HG03103 (cell line): ENCODE results near the gene PLCG1.
"Not testable (repeated sequence)": the region's sequence is repeated elsewhere in the genome, so short reads cannot be mapped to it uniquely, and the experiment has no call there.

Source experiments
- ATAC-seq: cut with Tn5 transposase; IDR thresholded peaks from one replicate; pipeline ENCODE4 v1.9.1; 2021; ENCODE audit warnings: low read depth; ENCODE audit not compliant: unreplicated experiment

The PLCG1 gene

GRCh38 chr20:41136680-41137613, at the start of gene PLCG1:
Gene PLCG1 (plus strand): TSS chr20:41137543. CDS start chr20:41137642, 99 bp downstream.
- ATAC-seq: peak; percentile 47

GRCh38 chr20:41087777-41088176, 49.6 kb upstream of the PLCG1 start:
- ATAC-seq: no peak

GRCh38 chr20:41089555-41089954, 47.8 kb upstream of the PLCG1 start:
- no peak for ATAC-seq

GRCh38 chr20:41091927-41092326, 45.4 kb upstream of the PLCG1 start:
- no peak for ATAC-seq

GRCh38 chr20:41094353-41095055, 42.8 kb upstream of the PLCG1 start:
- no peak for ATAC-seq

GRCh38 chr20:41095110-41095969, 42.0 kb upstream of the PLCG1 start:
- ATAC-seq: no peak

GRCh38 chr20:41098703-41099250, 38.6 kb upstream of the PLCG1 start:
- no peak for ATAC-seq

- no peak for ATAC-seq
Observed at GRCh38 chr20:41100001-41100480, 37.3 kb upstream of the PLCG1 start.

- no peak for ATAC-seq
Observed at GRCh38 chr20:41101660-41102059, 35.7 kb upstream of the PLCG1 start.

GRCh38 chr20:41108531-41108930, 28.8 kb upstream of the PLCG1 start:
- no peak for ATAC-seq

GRCh38 chr20:41110012-41110411, 27.3 kb upstream of the PLCG1 start:
- ATAC-seq: no peak

GRCh38 chr20:41110930-41111577, 26.3 kb upstream of the PLCG1 start:
- ATAC-seq: no peak

GRCh38 chr20:41111578-41111951, 25.8 kb upstream of the PLCG1 start:
- ATAC-seq: no peak

GRCh38 chr20:41116282-41116956, 20.9 kb upstream of the PLCG1 start:
- ATAC-seq: no peak

GRCh38 chr20:41118159-41118558, 19.2 kb upstream of the PLCG1 start:
- not testable (repeated sequence) for ATAC-seq

- no peak for ATAC-seq
Observed at GRCh38 chr20:41118632-41119031, 18.7 kb upstream of the PLCG1 start.

GRCh38 chr20:41119614-41120561, 17.5 kb upstream of the PLCG1 start:
- ATAC-seq: no peak

- no peak for ATAC-seq
Observed at GRCh38 chr20:41121399-41121798, 15.9 kb upstream of the PLCG1 start.
